ENCODE results near the gene GTF2E1.
A peak's percentile ranks its signal among the peaks of the same experiment; 100 is the strongest.
"Not testable (repeated sequence)": the region's sequence is repeated elsewhere in the genome, so short reads cannot be mapped to it uniquely, and the experiment has no call there.

The GTF2E1 gene

GRCh38 chr3:120780977-120781376, 38.4 kb downstream of the GTF2E1 start:
- H3K9me3 ChIP-seq (ENCODE audit: control insufficient read depth, insufficient read depth, low read length) = no peaks in the 10 kb centered on the region
- H3K4me2 ChIP-seq (ENCODE audit: low read length) = no peak overlapping the region
- TF ChIP-seq EZH2phosphoT487 (IDR thresholded peaks at IDR 0.05; ENCODE audit: borderline replicate concordance, low read length) = no peak
- peaks cover 5% of the 10 kb centered on the region for H3K4me1 ChIP-seq (ENCODE audit: control insufficient read depth, low read length)
- H3K4me3 ChIP-seq (ENCODE audit: low read length) = no peak overlapping the region
- H4K20me1 ChIP-seq (ENCODE audit: control insufficient read depth, insufficient read depth, low read depth, low read length) = no peaks in the 10 kb centered on the region
- no peak overlapping the region for H3K27ac ChIP-seq (ENCODE audit: low read depth, low read length)
- no peaks in the 10 kb centered on the region for H3K9me2 ChIP-seq (replicated peaks; ENCODE audit: control insufficient read depth, low read length)
- H3K27me3 ChIP-seq (ENCODE audit: control insufficient read depth, low read length) = no peaks in the 10 kb centered on the region
- H3K79me2 ChIP-seq (ENCODE audit: control insufficient read depth, low read length) = no peaks in the 10 kb centered on the region
- H3F3A ChIP-seq (ENCODE audit: control insufficient read depth, insufficient read depth) = no peaks in the 10 kb centered on the region; the same call in 1 of the 2 replicates
- peaks cover 35% of the 10 kb centered on the region for H3K36me3 ChIP-seq (ENCODE audit: control insufficient read depth, low read length)

DNA sequence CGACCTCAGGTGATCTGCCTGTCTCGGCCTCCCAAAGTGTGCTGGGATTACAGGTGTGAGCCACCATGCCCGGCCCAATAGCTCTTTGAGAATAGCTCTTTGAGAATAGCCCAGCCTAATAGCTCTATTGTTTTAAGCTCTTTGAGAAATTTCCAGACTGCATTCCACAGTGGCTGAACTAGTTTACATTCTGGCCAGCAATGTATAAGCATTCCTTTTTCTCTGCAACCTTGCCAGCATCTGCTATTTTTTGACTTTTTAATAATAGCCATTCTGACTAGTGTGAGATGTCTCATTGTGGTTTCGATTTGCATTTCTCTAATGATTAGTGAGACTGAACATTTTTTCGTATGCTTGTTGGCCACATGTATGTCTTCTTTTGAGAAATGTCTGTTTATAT, 43.3 kb downstream of the GTF2E1 start:
- Histone ChIP-seq H3K4me2 (ENCODE audit: low read length) (peak overlapping the region; percentile 50), H3K4me1 (ENCODE audit: control insufficient read depth, low read length) (peaks cover 12% of the 10 kb centered on the region), H3K36me3 (ENCODE audit: control insufficient read depth, low read length) (peaks cover 13% of the 10 kb centered on the region), H3K4me3 (ENCODE audit: low read length) (peak overlapping the region; percentile 25; the same call in 1 of the 2 replicates)
- H3K27me3 ChIP-seq (ENCODE audit: control insufficient read depth, low read length); H3K79me2 ChIP-seq (ENCODE audit: control insufficient read depth, low read length); H3F3A ChIP-seq (ENCODE audit: control insufficient read depth, insufficient read depth); H3K9me3 ChIP-seq (ENCODE audit: control insufficient read depth, insufficient read depth, low read length); H4K20me1 ChIP-seq (ENCODE audit: control insufficient read depth, insufficient read depth, low read depth, low read length); H3K9me2 ChIP-seq (replicated peaks; ENCODE audit: control insufficient read depth, low read length); H3K27ac ChIP-seq (ENCODE audit: low read depth, low read length): not testable (repeated sequence)

DNA sequence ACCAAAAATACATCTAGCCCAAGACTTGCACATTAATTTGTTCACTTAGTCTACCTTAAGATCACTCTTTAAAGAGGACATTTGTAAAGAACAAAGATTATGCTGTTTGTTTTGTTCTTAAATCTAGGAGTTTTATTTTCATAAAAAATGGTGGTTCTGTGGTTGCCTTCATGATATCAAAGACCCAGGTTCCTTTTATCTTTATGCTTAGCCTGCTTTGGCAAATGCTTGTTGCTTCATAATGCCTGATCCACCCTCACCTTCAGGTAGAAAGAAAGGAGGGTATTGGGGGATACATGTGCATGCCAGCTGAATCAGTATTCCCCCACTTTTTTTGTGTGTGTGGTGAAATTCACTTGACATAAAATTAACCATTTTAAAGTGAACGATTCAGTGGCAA, 48.5 kb downstream of the GTF2E1 start:
- Histone ChIP-seq H3K4me3 (ENCODE audit: low read length) (no peak overlapping the region), H4K20me1 (ENCODE audit: control insufficient read depth, insufficient read depth, low read depth, low read length) (no peaks in the 10 kb centered on the region), H3F3A (ENCODE audit: control insufficient read depth, insufficient read depth) (no peaks in the 10 kb centered on the region), H3K36me3 (ENCODE audit: control insufficient read depth, low read length) (no peaks in the 10 kb centered on the region), H3K4me1 (ENCODE audit: control insufficient read depth, low read length) (peaks cover 7% of the 10 kb centered on the region), H3K9me3 (ENCODE audit: control insufficient read depth, insufficient read depth, low read length) (no peaks in the 10 kb centered on the region), H3K27ac (ENCODE audit: low read depth, low read length) (no peak overlapping the region), H3K9me2 (replicated peaks; ENCODE audit: control insufficient read depth, low read length) (no peaks in the 10 kb centered on the region), H3K79me2 (ENCODE audit: control insufficient read depth, low read length) (no peaks in the 10 kb centered on the region), H3K4me2 (ENCODE audit: low read length) (no peak overlapping the region), H3K27me3 (ENCODE audit: control insufficient read depth, low read length) (no peaks in the 10 kb centered on the region; the same call in 1 of the 2 replicates)
- TF ChIP-seq, protein P1, sequence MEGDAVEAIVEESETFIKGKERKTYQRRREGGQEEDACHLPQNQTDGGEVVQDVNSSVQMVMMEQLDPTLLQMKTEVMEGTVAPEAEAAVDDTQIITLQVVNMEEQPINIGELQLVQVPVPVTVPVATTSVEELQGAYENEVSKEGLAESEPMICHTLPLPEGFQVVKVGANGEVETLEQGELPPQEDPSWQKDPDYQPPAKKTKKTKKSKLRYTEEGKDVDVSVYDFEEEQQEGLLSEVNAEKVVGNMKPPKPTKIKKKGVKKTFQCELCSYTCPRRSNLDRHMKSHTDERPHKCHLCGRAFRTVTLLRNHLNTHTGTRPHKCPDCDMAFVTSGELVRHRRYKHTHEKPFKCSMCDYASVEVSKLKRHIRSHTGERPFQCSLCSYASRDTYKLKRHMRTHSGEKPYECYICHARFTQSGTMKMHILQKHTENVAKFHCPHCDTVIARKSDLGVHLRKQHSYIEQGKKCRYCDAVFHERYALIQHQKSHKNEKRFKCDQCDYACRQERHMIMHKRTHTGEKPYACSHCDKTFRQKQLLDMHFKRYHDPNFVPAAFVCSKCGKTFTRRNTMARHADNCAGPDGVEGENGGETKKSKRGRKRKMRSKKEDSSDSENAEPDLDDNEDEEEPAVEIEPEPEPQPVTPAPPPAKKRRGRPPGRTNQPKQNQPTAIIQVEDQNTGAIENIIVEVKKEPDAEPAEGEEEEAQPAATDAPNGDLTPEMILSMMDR (IDR thresholded peaks at IDR 0.05; ENCODE audit: low read depth, low read length, poor library complexity, severe bottlenecking) = no peak
- TF ChIP-seq EZH2phosphoT487 (IDR thresholded peaks at IDR 0.05; ENCODE audit: borderline replicate concordance, low read length) = no peak

- Histone ChIP-seq H3K4me2 (ENCODE audit: low read length) (no peak overlapping the region), H3K4me3 (ENCODE audit: low read length) (no peak overlapping the region), H4K20me1 (ENCODE audit: control insufficient read depth, insufficient read depth, low read depth, low read length) (no peaks in the 10 kb centered on the region), H3K9me2 (replicated peaks; ENCODE audit: control insufficient read depth, low read length) (no peaks in the 10 kb centered on the region), H3K36me3 (ENCODE audit: control insufficient read depth, low read length) (no peaks in the 10 kb centered on the region), H3K27ac (ENCODE audit: low read depth, low read length) (no peak overlapping the region), H3K27me3 (ENCODE audit: control insufficient read depth, low read length) (no peaks in the 10 kb centered on the region; the same call in none of the 2 replicates), H3F3A (ENCODE audit: control insufficient read depth, insufficient read depth) (no peaks in the 10 kb centered on the region), H3K79me2 (ENCODE audit: control insufficient read depth, low read length) (no peaks in the 10 kb centered on the region), H3K9me3 (ENCODE audit: control insufficient read depth, insufficient read depth, low read length) (no peaks in the 10 kb centered on the region), H3K4me1 (ENCODE audit: control insufficient read depth, low read length) (no peaks in the 10 kb centered on the region; the same call in 1 of the 2 replicates)
- TF ChIP-seq EZH2phosphoT487 (IDR thresholded peaks at IDR 0.05; ENCODE audit: borderline replicate concordance, low read length) = no peak
- TF ChIP-seq, protein P1 (IDR thresholded peaks at IDR 0.05; ENCODE audit: low read depth, low read length, poor library complexity, severe bottlenecking) = no peak
Measured at GRCh38 chr3:120791913-120792312, 49.4 kb downstream of the GTF2E1 start.
